Mesenchymal stem cell (in vitro differentiated cells and primary cell): ENCODE measurements around the gene CFAP100.

Source experiments
- DNase-seq: peaks from one replicate; pipeline ENCODE4 v3.0.0-alpha.2; 2013
- H2AFZ ChIP-seq: one replicate; pipeline ENCODE4 v1.6.1; 2013; ENCODE audit warnings: low read depth, mild to moderate bottlenecking, control low read depth, inconsistent platforms, low read length, moderate library complexity
- H2AK5ac ChIP-seq: 2 replicates; pipeline ENCODE4 v1.6.1; 2013; ENCODE audit warnings: low read length, moderate library complexity, mild to moderate bottlenecking, inconsistent platforms; ENCODE audit not compliant: severe bottlenecking
- H2BK120ac ChIP-seq: one replicate; pipeline ENCODE4 v1.6.1; 2013; ENCODE audit warnings: low read depth, mild to moderate bottlenecking, inconsistent platforms, low read length, moderate library complexity
- H2BK12ac ChIP-seq, 2 experiments: one replicate each; pipeline ENCODE4 v1.6.1; 2013; ENCODE audit warnings: inconsistent platforms in 2 of 2, low read length in 2 of 2, mild to moderate bottlenecking in 2 of 2, moderate library complexity in 2 of 2, control low read depth in 1 of 2
- H2BK15ac ChIP-seq: one replicate; pipeline ENCODE4 v1.6.1; 2013; ENCODE audit warnings: mild to moderate bottlenecking, low read depth, inconsistent platforms; ENCODE audit not compliant: poor library complexity, severe bottlenecking
- H2BK5ac ChIP-seq: 2 replicates; pipeline ENCODE4 v1.6.1; 2013; ENCODE audit warnings: low read depth, mild to moderate bottlenecking, low read length, control low read depth, inconsistent platforms; ENCODE audit not compliant: poor library complexity, severe bottlenecking
- H3K14ac ChIP-seq, 2 experiments: one replicate each; pipeline ENCODE4 v1.6.1; 2013; ENCODE audit warnings: inconsistent platforms in 2 of 2, low read length in 2 of 2, control low read depth in 1 of 2, mild to moderate bottlenecking in 1 of 2, moderate library complexity in 1 of 2
- H3K18ac ChIP-seq, 2 experiments: one replicate each; pipeline ENCODE4 v1.6.1; 2013; ENCODE audit warnings: inconsistent platforms in 2 of 2, low read length in 2 of 2, control low read depth in 1 of 2, low read depth in 1 of 2, mild to moderate bottlenecking in 1 of 2
- H3K23ac ChIP-seq, 2 experiments: one replicate each; pipeline ENCODE4 v1.6.1; 2013; ENCODE audit warnings: inconsistent platforms in 2 of 2, low read length in 2 of 2, mild to moderate bottlenecking in 2 of 2, moderate library complexity in 2 of 2, control low read depth in 1 of 2
- H3K27ac ChIP-seq: 2 replicates; pipeline ENCODE4 v1.5.1; 2013; ENCODE audit warnings: mild to moderate bottlenecking, moderate library complexity, low read length, control low read depth, inconsistent platforms; ENCODE audit not compliant: poor library complexity, severe bottlenecking
- H3K27me3 ChIP-seq, 2 experiments: 2 replicates each; pipeline versions ENCODE4 v1.6.1 to v1.7.0; 2013; ENCODE audit warnings: low read length in 2 of 2, mild to moderate bottlenecking in 2 of 2, moderate library complexity in 2 of 2, control low read depth in 1 of 2, inconsistent platforms in 1 of 2; ENCODE audit not compliant: control insufficient read depth in 1 of 2, insufficient read depth in 1 of 2
- H3K36me3 ChIP-seq, 2 experiments: 2 replicates each; pipeline versions ENCODE4 v1.6.1 to v1.7.0; 2013; ENCODE audit warnings: low read length in 2 of 2, control low read depth in 1 of 2, inconsistent platforms in 1 of 2, low read depth in 1 of 2, mild to moderate bottlenecking in 1 of 2; ENCODE audit not compliant: insufficient read depth in 2 of 2, control insufficient read depth in 1 of 2
- H3K4ac ChIP-seq, 2 experiments: one replicate each; pipeline ENCODE4 v1.6.1; 2013; ENCODE audit warnings: inconsistent platforms in 2 of 2, low read length in 2 of 2, mild to moderate bottlenecking in 2 of 2, moderate library complexity in 2 of 2, control low read depth in 1 of 2, low read depth in 1 of 2
- H3K4me1 ChIP-seq: 2 replicates; pipeline ENCODE4 v1.6.1; 2013; ENCODE audit warnings: low read depth, low read length, control low read depth; ENCODE audit not compliant: control insufficient read depth, insufficient read depth
- H3K4me2 ChIP-seq: 2 replicates; pipeline ENCODE4 v1.6.1; 2013; ENCODE audit warnings: low read length, mild to moderate bottlenecking, inconsistent platforms; ENCODE audit not compliant: poor library complexity, severe bottlenecking
- H3K4me3 ChIP-seq, 2 experiments: 2 replicates each; pipeline versions ENCODE4 v1.5.1 to v1.7.0; 2013; ENCODE audit warnings: low read length in 2 of 2, mild to moderate bottlenecking in 2 of 2, control low read depth in 1 of 2, low read depth in 1 of 2; ENCODE audit not compliant: insufficient read depth in 1 of 2
- H3K79me1 ChIP-seq: replicated peaks from 2 replicates; pipeline ENCODE4 v1.6.1; 2013; ENCODE audit warnings: mild to moderate bottlenecking, control low read depth, low read length, inconsistent platforms; ENCODE audit not compliant: poor library complexity, severe bottlenecking
- H3K9ac ChIP-seq: 2 replicates; pipeline ENCODE4 v1.7.0; 2013; ENCODE audit warnings: mild to moderate bottlenecking, low read length, moderate library complexity
- H3K9me3 ChIP-seq: 2 replicates; pipeline ENCODE4 v1.7.0; 2013; ENCODE audit warnings: mild to moderate bottlenecking, low read length; ENCODE audit not compliant: control insufficient read depth
- H4K8ac ChIP-seq: one replicate; pipeline ENCODE4 v1.6.1; 2013; ENCODE audit warnings: inconsistent platforms, mild to moderate bottlenecking, low read length, moderate library complexity
- H4K91ac ChIP-seq: one replicate; pipeline ENCODE4 v1.6.1; 2013; ENCODE audit warnings: mild to moderate bottlenecking, low read length, inconsistent platforms
- WGBS: methylation state at CpG from one replicate; pipeline ENCODE4 v1.1.7; 2013; ENCODE audit warnings: mixed read lengths; 5-methylcytosine and 5-hydroxymethylcytosine counted together

Gene CFAP100

DNA sequence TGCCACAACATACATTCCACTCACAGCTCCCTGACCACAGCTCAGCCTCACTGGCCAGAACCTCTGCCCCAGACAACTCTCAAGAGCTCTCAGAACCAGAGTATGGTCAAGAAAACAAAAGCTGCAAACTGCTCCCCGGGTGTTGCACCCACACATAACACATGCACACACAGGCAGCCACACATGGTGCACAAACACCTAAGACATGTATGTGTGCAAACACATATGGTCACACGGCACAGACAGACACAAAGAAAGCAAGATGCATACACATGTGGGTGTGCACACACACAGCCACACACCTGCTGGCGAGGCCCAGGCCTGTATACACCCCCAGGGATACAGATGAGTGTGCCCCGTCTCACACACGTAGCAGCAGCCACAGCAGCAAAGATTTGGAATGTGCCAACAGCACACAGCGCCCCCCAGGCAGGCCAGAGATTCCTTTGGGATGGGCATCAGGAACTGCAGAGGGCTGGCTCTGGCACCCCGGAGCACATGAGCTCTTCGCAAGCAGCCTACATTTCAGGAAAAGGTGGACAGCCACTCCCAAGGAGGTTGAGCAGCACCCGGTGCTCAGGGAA lies 44.1 kb upstream of the CFAP100 start:
- H2BK15ac ChIP-seq = no peak overlapping the region
- no peaks in the 10 kb centered on the region for H3K9me3 ChIP-seq
- H3K27me3 ChIP-seq = peaks cover 5 to 22% of the 10 kb centered on the region in 2 experiments
- H3K18ac ChIP-seq = no peak overlapping the region
- H3K23ac ChIP-seq = no peak overlapping the region
- H4K91ac ChIP-seq = no peak overlapping the region
- H3K4me3 ChIP-seq = no peak overlapping the region
- DNase-seq = no peak
- H3K4ac ChIP-seq = no peak overlapping the region
- no peaks in the 10 kb centered on the region for H3K79me1 ChIP-seq
- no peak overlapping the region for H3K27ac ChIP-seq
- no peak overlapping the region for H2BK120ac ChIP-seq
- no peak overlapping the region for H4K8ac ChIP-seq
- H2AFZ ChIP-seq = no peak overlapping the region
- no peak overlapping the region for H2AK5ac ChIP-seq
- H3K14ac ChIP-seq = no peak overlapping the region
- H3K36me3 ChIP-seq = no peaks in the 10 kb centered on the region
- H2BK12ac ChIP-seq = no peak overlapping the region
- no peak overlapping the region for H3K4me2 ChIP-seq
- 90% methylated on average over 9 of the region's 9 CpGs for WGBS
- peaks cover under 1% of the 10 kb centered on the region for H3K4me1 ChIP-seq
- no peak overlapping the region for H2BK5ac ChIP-seq
- no peak overlapping the region for H3K9ac ChIP-seq

DNA sequence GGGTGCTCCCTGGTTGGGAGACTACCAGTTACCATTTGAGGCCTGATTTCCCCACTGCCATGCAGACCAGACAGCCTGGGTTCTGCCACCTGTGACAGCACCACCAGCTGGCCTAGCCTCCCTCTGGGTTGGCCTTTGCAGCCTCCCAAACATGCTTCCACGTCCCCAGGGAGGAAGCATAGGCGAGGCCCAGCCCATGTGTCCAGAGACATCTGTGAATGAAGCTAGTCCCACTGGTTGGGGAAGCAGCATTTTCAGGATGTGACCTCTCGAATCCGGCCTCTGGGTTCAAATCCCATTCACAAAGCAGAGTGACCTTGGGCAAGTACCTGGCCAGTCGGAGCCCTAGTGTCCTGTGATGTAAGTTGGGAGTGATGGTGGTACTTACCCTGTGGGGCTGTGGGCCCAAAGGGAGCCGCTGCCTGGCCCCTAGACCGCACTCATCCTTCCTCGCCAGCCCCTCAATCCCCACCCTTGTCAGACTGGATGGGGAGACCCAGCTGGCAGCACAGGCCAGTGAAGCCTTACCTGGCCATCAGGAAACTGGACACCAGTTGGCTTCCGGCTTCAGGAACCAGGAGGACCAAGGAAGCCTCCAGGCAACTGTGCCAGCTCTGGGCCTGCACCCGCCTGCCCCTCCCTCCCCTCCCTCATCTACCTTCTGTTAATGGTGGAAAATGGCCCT lies 43.5 kb upstream of the CFAP100 start:
- Histone ChIP-seq H3K79me1 (no peaks in the 10 kb centered on the region), H3K14ac (no peak overlapping the region), H2BK12ac (no peak overlapping the region), H3K4me3 (no peak overlapping the region), H3K4me2 (no peak overlapping the region), H3K27ac (no peak overlapping the region), H3K23ac (no peak overlapping the region), H3K9me3 (no peaks in the 10 kb centered on the region), H4K8ac (no peak overlapping the region), H2AFZ (no peak overlapping the region), H2BK5ac (no peak overlapping the region), H3K36me3 (no peaks in the 10 kb centered on the region), H3K9ac (no peak overlapping the region), H2BK120ac (no peak overlapping the region), H3K27me3 (peaks cover 6 to 26% of the 10 kb centered on the region in 2 experiments), H2BK15ac (no peak overlapping the region), H3K18ac (no peak overlapping the region), H2AK5ac (no peak overlapping the region), H3K4ac (no peak overlapping the region), H4K91ac (no peak overlapping the region), H3K4me1 (peaks cover 7% of the 10 kb centered on the region)
- WGBS = 94% methylated on average over 9 of the region's 10 CpGs
- DNase-seq = no peak

DNA sequence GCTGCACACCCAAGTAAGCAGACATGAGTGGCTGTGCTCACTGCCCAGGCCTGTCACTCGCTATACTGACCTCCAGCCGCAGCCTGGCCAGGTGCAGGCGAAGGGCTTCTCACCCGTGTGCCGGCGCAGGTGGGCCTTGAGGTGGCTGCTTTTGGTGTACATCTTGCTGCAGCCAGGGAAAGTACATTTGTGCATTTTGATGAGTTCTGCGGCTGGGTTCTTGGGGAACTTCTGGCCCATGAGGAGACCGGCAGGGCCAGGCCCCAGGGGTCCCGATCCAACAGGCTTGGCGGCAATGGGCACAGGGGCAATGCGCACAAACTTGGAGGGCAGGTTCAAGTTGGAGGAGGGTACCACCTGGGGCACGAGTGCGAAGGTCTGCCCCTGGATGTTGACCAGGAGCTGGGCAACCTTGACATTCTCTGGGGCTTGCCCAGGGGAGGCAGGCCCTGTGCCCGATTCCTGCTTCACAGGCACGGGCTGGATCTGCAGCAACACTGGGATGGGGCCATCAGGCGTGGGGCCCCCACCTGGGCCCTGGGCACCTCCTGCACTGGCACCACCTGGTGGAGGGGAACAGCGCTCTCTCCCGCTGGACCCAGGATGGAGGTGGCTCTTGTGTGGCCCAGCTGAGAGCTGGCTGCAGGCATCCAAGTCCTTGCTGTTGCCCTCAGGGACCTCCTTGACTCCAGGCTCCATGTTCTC lies 42.8 kb upstream of the CFAP100 start:
- H3K23ac ChIP-seq = no peak overlapping the region
- no peak overlapping the region for H3K4me2 ChIP-seq
- no peak overlapping the region for H3K27ac ChIP-seq
- H3K4ac ChIP-seq = no peak overlapping the region
- H4K91ac ChIP-seq = no peak overlapping the region
- peaks cover 4 to 30% of the 10 kb centered on the region in 2 experiments for H3K27me3 ChIP-seq
- H4K8ac ChIP-seq = no peak overlapping the region
- no peak overlapping the region for H3K9ac ChIP-seq
- no peak overlapping the region for H3K18ac ChIP-seq
- H2BK5ac ChIP-seq = no peak overlapping the region
- H2BK120ac ChIP-seq = no peak overlapping the region
- H3K14ac ChIP-seq = no peak overlapping the region
- peaks cover 14% of the 10 kb centered on the region for H3K4me1 ChIP-seq
- H3K4me3 ChIP-seq = no peak overlapping the region
- H3K36me3 ChIP-seq = no peaks in the 10 kb centered on the region
- 95% methylated on average over 18 of the region's 18 CpGs for WGBS
- no peak overlapping the region for H2AFZ ChIP-seq
- H3K79me1 ChIP-seq = no peaks in the 10 kb centered on the region
- H2BK12ac ChIP-seq = no peak overlapping the region
- H2AK5ac ChIP-seq = no peak overlapping the region
- no peaks in the 10 kb centered on the region for H3K9me3 ChIP-seq
- no peak for DNase-seq
- no peak overlapping the region for H2BK15ac ChIP-seq
